HG03460 (cell line): ENCODE measurements around the gene WDR45.

Experiments used
- ATAC-seq: cut with Tn5 transposase; IDR thresholded peaks from one replicate; pipeline ENCODE4 v1.9.1; 2021; ENCODE audit not compliant: unreplicated experiment

WDR45 gene

DNA sequence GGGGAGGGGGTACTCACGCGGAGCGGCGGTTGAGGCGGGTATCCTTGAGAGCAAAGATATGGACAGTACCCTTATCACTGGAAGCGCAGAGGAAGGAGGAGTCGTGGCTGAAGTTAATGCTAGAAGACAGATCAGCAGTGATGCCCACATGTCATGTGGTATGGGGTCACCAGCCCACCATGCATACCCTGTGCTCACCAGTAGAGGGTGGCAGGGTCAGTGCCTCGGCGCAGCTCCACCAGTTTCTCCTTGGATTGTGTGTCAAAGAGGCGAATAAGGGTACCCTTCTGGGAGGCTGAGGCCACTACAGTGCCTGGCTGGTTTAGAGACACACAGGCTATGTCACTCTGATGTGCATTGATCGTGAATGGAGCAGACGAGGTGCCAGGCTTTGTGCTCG, 4.3 kb downstream of the WDR45 start:
- ATAC-seq = no peak

DNA sequence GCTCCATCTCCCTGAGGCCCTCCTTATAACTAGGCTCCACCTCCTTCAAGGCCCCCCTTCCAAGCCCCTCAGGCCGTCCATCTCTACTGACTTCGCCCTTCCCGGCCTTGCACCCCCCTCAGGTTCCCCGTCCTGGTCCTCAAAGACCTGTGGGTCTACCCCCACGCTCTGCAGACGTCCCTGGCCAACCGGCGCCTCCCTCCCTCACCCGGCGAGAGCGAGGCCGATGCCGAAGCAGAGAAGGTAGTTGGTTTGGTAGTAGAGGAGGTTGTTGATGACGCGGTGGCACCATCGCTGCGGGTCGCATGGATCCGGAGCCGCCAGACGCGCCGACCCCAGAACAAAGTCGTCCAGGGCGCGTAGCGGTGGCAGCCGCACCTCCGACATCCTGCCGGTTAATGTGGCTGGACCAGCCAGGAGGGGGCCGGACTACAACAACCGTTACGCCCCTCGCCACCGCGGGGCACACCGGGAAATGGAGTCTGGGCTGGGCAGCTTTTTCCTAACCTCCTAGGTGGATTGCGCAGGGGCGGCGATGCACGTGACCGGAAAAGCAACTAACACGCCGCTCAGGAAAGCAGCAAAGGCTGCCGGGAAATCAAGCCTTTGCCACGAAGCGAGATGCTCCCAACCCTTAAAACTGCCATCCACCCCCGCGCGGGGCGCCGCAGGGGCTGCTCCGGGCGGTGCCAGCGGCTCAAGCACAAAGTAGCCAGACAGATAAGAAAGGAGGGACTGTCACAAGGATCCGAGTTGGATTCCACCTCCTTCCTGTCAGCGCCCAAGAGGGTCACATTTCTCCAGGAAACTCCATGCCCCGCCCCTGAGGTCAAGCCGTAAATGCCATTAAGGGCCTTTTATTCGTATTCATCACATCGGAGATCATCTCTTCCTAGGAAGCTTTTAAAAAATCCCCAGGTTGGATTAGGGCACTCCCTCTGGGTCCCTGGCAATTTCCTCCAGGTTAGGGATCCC, 5.8 kb downstream of the WDR45 start, which contains the start of gene PRAF2:
Gene PRAF2 (minus strand): TSS at position 402 of the 975 bp plus-strand sequence. CDS start 15 bp downstream, at position 387.
- ATAC-seq = peak; percentile 95

DNA sequence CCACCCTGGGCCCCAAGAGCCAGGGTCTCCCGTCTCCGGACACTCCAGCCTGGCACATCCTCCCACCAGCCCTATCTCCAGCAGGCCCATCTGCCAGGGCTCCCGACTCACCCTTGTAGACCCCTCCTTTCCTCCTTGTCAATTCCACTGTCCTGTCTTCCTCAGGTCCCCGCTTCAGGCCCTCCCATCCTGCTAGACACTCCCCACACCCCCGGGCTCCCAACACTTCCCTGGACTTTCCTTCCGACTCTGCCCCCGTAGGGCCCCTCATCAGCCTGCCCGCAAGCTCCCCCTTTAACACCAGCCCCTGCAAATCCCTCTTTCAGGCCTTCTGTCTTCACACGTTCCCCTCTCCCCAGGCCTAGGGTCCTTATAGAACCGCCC, 7.0 kb downstream of the WDR45 start:
- no peak for ATAC-seq

DNA sequence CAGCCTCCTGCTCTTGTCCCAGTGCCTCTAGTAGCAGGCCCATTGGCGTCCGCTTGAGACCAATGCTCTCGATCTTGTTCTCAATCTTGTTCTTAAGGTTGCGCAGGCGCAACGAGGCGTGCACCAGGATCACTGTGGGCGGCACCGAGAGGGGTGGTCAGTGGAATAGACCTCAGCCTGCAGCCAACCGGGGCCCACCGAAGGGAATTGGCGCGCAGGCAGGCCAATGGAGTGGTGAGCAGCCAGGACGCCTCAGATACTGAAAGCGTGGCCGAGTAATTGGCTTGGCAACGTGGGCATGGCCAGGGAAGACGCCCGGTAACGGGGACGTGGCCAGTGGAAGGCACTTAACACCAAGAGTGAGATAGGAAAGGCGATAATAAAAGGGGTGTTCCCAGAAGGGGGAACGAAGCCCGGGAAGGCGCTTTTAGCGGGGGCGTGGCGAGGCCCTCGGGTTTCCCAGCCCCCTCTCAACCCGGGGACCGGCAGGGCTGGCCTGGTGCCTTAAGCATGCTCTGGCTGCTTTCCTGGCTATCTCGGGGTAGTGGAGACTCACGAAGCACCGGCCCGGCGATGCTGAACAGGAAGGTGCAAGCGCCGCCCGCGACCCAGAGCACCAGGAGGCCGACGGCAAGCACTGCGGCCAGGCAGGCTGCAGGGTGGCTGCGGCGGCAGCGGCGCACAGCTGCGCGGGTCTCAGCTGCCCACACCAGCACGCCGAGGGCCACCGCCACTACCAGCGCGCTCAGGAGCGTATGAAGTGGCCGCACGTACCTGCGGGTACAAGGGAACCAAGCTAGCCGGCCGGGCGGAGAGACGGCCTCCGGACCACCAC, 7.6 kb downstream of the WDR45 start:
- no peak for ATAC-seq

DNA sequence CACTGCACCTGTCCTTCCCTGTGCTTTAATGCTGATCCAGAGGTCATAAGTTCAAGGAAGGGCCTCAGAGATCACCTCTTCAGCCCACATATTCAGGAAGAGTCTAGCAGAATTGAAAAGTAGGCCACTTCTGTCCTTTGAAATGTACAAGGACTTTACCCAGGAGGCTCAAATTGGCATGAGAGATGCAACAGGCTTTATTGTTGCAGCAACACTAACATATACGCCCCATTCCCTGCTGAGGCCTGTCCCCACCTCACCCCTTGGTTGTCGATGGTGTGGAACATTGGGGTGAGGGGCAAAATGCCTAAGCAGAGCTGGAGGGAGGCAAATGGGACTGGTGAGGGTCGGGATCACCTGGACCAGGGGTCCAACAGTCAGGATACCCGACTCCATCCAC, 8.7 kb downstream of the WDR45 start:
- ATAC-seq = no peak

DNA sequence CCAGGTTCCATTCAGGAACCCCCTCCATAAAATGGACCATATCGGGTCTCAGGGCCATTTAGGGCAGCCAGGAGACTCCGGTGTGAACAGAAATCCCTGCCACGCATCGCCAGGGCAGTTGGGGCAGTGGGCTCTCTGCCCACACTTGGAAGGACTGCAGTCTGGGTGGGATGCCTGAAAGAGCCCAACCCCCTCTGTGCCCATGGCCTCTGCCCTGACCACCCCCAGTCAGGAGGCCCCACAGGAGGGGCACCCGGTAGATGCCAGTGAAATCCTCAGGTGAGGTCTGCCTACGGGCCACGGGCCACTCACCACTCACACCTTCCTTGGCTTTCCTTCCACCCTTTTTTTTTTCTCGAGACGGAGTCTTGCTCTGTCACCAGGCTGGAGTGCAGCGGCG, 10.6 kb downstream of the WDR45 start:
- no peak for ATAC-seq

DNA sequence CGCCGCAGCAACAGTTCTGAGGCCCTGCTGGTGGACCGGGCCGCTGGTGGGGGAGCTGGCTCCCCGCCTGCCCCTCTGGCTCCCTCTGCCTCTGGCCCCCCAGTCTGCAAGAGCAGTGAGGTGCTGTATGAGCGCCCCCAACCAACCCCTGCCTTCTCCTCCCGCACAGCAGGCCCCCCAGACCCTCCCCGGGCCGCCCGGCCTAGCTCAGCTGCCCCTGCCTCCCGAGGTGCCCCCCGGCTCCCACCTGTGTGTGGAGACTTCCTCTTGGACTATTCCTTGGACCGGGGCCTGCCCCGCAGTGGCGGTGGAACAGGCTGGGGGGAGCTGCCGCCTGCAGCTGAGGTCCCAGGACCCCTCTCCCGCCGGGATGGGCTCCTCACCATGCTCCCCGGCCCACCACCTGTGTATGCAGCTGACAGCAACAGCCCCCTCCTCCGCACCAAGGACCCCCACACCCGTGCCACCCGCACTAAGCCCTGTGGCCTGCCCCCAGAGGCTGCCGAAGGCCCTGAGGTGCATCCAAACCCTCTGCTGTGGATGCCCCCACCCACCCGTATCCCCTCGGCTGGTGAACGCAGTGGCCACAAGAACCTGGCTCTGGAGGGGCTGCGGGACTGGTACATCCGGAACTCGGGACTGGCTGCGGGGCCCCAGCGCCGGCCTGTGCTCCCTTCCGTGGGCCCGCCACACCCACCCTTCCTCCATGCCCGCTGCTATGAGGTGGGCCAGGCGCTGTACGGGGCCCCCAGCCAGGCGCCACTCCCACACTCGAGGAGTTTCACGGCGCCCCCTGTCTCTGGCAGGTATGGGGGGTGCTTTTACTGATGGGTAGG, 12.2 kb downstream of the WDR45 start:
- ATAC-seq = no peak

DNA sequence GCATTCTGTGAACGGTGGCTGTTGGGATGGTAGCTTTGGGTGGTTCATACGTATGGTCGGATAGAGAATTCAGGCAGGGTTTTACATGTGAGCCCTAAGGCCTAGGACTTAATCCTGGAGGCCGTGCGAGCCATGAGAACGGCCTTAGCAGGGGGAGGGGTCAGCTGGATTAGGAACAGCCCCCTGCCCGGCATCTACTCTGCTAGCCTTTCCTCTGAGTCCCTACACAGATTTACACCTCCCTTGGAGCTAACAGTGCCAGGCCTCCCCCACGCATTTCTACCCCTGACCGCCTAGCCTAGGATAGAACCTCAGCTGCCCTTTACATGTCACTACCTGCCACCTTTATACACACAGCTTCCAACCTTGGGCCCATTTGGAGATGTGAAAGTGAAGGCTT, 13.0 kb downstream of the WDR45 start:
- ATAC-seq = no peak

DNA sequence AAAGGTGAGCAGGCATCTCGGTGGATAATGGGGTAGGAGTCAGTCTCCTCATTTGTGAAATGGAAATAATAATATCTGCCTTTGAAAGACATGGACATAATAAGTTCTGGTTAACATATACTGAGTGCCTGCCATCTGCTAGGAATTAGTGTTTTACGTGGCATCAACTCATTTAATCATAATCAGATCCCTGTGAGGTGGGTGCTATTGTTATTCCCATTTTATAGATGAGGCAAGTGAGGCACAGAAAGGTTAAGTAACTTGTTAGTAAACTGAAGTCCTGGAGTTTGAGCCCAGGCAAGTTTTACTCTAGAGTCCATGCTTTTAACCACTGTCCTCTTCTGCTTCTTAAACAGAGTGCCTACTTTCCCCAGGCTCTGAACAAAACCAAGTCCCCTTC, 13.4 kb downstream of the WDR45 start:
- no peak for ATAC-seq

DNA sequence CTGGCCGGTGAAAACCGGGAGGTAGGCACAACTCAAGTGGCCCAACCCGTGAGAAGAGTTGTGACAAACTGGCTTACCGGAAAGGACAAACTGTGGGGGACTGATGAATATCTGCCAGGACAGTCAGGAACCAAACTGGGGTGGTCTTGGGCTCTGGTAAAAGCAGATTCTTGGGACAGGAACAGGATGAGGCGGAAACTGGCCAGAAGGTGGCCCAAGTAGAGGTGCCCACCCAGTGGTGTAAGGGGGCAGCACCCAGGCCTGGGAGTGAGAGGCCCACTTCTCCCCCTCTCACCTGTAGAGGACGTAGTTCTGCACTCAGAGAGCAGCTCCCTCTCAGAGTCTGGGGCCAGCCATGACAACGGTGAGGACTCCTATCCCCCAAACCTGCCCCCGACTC, 15.0 kb downstream of the WDR45 start:
- no peak for ATAC-seq

DNA sequence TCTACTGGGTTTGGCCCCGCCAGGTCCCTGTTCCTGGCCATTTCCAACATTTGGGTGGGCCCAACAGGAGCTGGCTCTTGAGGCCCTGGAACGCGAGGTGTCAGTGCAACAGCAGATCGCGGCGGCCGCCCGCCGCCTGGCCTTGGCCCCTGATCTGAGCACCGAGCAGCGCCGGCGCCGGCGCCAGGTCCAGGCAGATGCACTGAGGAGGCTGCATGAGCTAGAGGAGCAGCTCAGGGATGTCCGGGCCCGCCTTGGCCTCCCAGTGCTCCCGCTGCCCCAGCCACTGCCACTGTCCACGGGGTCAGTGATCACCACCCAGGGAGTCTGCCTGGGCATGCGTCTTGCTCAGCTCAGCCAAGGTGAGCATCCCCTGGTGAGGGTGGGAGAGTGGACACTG, 15.4 kb downstream of the WDR45 start:
- no peak for ATAC-seq

DNA sequence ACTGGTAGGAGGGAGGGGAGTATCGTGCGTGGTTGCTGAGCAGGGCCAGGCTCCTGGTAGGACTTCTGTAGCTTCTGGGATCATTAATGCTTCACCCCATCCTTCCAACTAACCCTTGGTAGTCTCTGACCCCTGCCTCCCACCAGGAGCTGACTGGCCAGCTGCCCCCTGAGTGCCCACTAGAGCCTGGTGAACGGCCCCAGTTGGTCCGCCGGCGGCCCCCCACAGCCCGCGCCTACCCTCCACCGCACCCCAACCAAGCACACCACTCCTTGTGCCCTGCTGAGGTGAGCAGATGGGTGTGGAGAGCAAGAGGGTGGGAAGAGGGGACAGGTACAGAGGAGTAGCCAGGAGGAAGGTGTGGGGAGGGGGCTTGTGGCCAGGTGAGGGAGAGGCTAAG, 16.0 kb downstream of the WDR45 start:
- no peak for ATAC-seq

DNA sequence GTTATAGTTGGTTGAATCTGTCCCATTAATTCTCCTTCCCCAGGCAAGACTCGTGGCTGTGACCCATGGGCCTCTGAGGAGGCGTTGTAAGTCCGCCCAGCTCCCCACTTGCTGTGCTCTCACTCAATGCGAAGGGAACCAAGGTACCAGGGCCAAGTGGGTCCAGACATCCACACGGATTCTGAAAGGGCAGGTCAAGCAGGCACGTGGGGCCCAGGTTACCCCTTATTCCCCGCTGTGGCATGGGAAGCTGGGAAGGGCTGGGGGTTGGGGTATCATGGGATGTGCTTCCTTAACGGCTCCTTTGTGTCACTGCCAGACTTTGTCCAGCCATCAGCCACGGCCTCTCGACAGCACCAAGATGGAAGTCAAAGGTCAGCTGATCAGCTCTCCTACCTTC, 17.8 kb downstream of the WDR45 start:
- ATAC-seq = no peak

DNA sequence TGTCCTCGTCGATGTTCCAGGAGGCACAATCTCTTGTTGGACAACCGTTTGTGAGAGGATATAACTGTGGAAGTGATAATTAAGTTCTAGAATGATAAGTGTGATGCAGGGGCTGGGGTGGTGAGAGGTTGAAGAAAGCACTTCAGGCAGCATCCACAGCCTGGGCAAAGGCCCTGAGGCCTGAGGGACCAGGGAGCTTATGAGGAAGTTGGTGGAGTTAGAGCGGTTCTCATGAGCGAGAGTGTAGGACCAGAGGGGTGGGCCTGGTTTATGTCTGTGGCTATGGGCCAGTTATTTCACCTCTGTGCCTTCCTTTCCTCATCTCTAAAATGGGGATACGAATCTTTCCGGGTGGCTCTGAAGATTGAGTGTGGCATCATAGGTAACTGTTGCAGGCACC, 18.2 kb downstream of the WDR45 start:
- no peak for ATAC-seq

DNA sequence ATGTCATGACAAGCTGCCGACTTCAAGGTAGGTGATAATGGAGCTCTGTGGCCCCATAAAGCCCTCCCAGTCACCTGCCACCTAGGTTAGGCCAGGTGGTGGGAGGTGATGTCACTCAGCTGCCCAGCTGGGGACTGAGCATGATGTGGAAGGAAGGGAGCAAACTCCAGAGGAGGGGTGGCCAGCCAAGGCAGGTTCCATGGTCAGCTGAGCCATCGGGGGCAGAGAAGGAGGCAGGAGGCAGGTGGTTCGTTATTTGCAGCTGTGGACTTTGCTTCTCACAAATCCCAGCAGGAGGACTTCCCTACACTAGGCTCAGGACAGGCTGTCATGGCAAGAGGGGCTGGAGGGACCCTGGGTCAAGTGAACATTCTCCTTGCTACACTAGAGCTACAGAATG, 18.8 kb downstream of the WDR45 start:
- no peak for ATAC-seq

DNA sequence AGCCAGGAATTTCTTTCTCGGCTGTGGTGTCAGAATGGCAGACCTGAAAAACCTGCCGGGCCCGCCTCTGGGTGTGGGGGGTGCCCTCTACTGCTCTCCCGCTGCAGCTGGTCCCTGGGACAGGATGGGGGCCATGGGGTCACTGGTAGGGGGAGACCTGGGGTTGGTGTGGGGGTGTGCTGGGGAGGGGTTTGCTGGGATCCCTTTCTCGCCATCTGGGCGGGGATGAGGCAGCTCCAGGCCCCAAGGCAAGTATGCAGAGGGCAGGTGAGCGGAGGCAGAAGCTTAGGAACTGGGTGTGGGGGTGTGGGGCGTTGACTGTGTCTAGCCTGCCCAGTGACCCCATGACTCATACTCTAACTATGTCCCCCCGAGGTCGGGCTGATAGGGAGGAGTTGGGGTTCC, 20.0 kb downstream of the WDR45 start:
- ATAC-seq = no peak

DNA sequence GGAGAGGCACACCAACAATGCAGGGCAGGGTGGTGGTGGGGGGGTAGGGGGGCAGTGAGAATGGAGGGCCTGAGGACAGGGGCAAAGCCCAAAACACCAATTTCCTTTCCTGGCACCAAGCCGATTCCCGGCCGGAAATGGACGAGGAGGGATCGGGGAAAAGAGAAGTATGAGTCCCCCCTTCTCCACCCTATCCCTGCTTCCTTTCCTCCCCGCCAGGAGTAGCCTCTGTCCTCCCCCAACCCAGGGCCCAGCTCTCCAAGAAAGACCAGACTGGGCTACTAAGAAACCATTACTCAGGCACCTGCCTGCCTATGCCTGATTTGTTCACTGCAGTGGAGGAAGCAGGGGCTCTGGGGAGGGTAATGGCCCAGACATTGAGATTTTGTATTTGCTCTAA, 20.5 kb downstream of the WDR45 start:
- no peak for ATAC-seq

DNA sequence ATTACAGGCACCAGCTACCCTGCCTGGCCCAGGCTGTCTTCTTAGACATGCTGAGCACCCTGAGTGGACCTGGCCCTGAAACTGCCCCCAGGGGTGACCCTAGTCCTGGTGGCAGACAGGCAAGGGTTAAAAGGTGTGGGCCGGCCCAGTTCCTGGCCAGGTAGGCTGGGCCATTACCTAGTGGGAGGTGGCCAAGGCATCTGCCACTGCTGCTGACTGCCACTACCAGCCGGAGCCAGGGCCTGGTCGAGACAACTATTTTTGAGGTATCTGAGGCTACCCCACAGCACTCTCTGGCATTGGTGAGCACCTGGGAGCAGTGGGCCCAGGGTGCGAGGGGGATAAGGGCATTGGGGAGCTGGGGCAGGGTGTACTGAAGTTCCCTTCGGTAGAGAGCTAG, 20.9 kb downstream of the WDR45 start, which contains the start of gene CCDC120:
Gene CCDC120 (plus strand): TSS at position 206 of the 400 bp plus-strand sequence. CDS start 3,043 bp downstream, outside the sequence.
- no peak for ATAC-seq

DNA sequence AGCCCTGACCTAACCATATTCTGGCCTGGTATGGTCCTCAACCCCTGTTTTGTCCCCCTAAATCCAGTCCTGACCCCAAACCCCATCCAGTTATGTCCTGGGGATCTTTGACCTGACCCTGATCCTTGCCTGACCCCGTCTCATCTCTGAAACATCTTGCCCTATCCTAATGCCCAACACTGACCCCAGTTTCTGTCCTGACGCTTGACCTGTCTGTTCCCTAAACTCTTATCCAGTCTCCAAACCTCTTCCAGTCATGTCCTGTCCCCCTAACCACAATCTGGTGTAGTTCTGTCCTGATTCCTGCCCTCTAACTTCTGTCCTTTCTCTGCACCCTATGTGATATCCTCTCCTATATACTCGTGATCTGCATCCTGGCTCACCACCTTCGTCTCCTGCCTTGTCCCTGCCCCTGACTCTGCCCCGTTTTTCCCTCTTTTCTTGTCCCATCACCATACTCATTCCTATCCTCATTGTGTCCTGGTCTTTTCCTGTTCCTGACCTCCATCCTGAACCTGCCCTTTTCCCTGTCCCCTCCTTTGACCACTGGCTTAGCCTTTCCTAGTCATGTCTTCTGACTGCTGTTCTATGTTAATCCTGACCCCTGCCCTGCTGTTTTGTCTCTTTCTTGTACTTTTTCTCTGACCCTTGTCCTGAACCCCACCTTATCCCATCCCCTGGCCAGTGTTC, 25.5 kb downstream of the WDR45 start:
- no peak for ATAC-seq
